CD4-positive, alpha-beta T cell treated with Interleukin-15 for 1 hour (primary cell): ENCODE results near the gene CMIP.

Experiments used
- DNase-seq: peaks from one replicate; pipeline ENCODE4 v3.0.0-alpha.2; 2020

CMIP gene

GRCh38 chr16:81590714-81591544 lies 146.3 kb downstream of the CMIP start:
- no peak for DNase-seq

GRCh38 chr16:81591545-81591870 lies 146.9 kb downstream of the CMIP start:
- no peak for DNase-seq

GRCh38 chr16:81592353-81592866 lies 147.8 kb downstream of the CMIP start:
- no peak for DNase-seq

GRCh38 chr16:81593481-81593880 lies 148.9 kb downstream of the CMIP start:
- no peak for DNase-seq

- no peak for DNase-seq
These were observed 151.2 kb downstream of the CMIP start for GRCh38 chr16:81595629-81596292.

- DNase-seq, result no peak
These were observed 152.6 kb downstream of the CMIP start for GRCh38 chr16:81597079-81597658.

GRCh38 chr16:81598083-81598482 lies 153.5 kb downstream of the CMIP start:
- no peak for DNase-seq

- DNase-seq, result no peak
These were observed 154.6 kb downstream of the CMIP start for GRCh38 chr16:81599034-81599744.

- DNase-seq, result no peak
These were observed 155.7 kb downstream of the CMIP start for GRCh38 chr16:81600275-81600674.

- no peak for DNase-seq
These were observed 156.4 kb downstream of the CMIP start for GRCh38 chr16:81601008-81601428.

GRCh38 chr16:81601601-81602255 lies 157.1 kb downstream of the CMIP start:
- no peak for DNase-seq

GRCh38 chr16:81602256-81602776 lies 157.7 kb downstream of the CMIP start:
- no peak for DNase-seq

GRCh38 chr16:81602792-81603191 lies 158.2 kb downstream of the CMIP start:
- no peak for DNase-seq

- DNase-seq, result no peak
These were observed 160.4 kb downstream of the CMIP start for GRCh38 chr16:81604960-81605383.

- no peak for DNase-seq
These were observed 161.4 kb downstream of the CMIP start for GRCh38 chr16:81606039-81606438.

- no peak for DNase-seq
These were observed 162.4 kb downstream of the CMIP start for GRCh38 chr16:81607006-81607405.

- DNase-seq, result no peak
These were observed 163.4 kb downstream of the CMIP start for GRCh38 chr16:81607805-81608522.

GRCh38 chr16:81608523-81609209 lies 164.1 kb downstream of the CMIP start:
- DNase-seq, result no peak

- no peak for DNase-seq
These were observed 164.8 kb downstream of the CMIP start for GRCh38 chr16:81609323-81609892.

- no peak for DNase-seq
These were observed 165.7 kb downstream of the CMIP start for GRCh38 chr16:81610144-81610842.
